Stimulated activated CD4-positive, alpha-beta T cell treated with anti-CD3 and anti-CD28 coated beads, Interleukin-15, amount 100 ng/mL, for 48 hours (primary cell): ENCODE measurements around the gene ETV6.
"Not testable (repeated sequence)": the region's sequence is repeated elsewhere in the genome, so short reads cannot be mapped to it uniquely, and the experiment has no call there.

Experiments
- DNase-seq, 2 donors: peaks; one replicate each; pipeline ENCODE4 v3.0.0-alpha.2; 2020; ENCODE audit warnings: low read depth in 2 of 2

The ETV6 gene

GRCh38 chr12:11884706-11885105 lies 235.2 kb downstream of the ETV6 start:
- no peak for DNase-seq

- no peak for DNase-seq
These were observed 236.0 kb downstream of the ETV6 start for GRCh38 chr12:11885261-11886038.

- no peak for DNase-seq
These were observed 236.9 kb downstream of the ETV6 start for GRCh38 chr12:11886339-11886738.

GRCh38 chr12:11888029-11888428 lies 238.6 kb downstream of the ETV6 start:
- no peak for DNase-seq

- no peak for DNase-seq
These were observed 241.9 kb downstream of the ETV6 start for GRCh38 chr12:11891346-11891745.

- no peak for DNase-seq
These were observed 242.4 kb downstream of the ETV6 start for GRCh38 chr12:11891754-11892386.

- no peak for DNase-seq
These were observed 244.5 kb downstream of the ETV6 start for GRCh38 chr12:11893998-11894397.

GRCh38 chr12:11894890-11895289 lies 245.4 kb downstream of the ETV6 start:
- no peak for DNase-seq

- DNase-seq: no peak
These were observed 246.1 kb downstream of the ETV6 start for GRCh38 chr12:11895421-11896078.

GRCh38 chr12:11896417-11896929 lies 247.0 kb downstream of the ETV6 start:
- DNase-seq: no peak

GRCh38 chr12:11897923-11898322 lies 248.4 kb downstream of the ETV6 start:
- DNase-seq: no peak

GRCh38 chr12:11901701-11902524 lies 252.4 kb downstream of the ETV6 start:
- DNase-seq: peak; percentile 22 to 58

GRCh38 chr12:11902525-11902875 lies 253.0 kb downstream of the ETV6 start:
- DNase-seq: no peak

- no peak for DNase-seq
These were observed 254.7 kb downstream of the ETV6 start for GRCh38 chr12:11904124-11904523.

- DNase-seq: no peak
These were observed 256.1 kb downstream of the ETV6 start for GRCh38 chr12:11905534-11905933.

- DNase-seq: no peak
These were observed 256.9 kb downstream of the ETV6 start for GRCh38 chr12:11906286-11906935.

- no peak for DNase-seq
These were observed 258.2 kb downstream of the ETV6 start for GRCh38 chr12:11907625-11908024.

GRCh38 chr12:11909406-11909805 lies 259.9 kb downstream of the ETV6 start:
- not testable (repeated sequence) for DNase-seq

- DNase-seq: no peak
These were observed 266.6 kb downstream of the ETV6 start for GRCh38 chr12:11916113-11916512.

- no peak for DNase-seq
These were observed 267.3 kb downstream of the ETV6 start for GRCh38 chr12:11916771-11917170.

- no peak for DNase-seq
These were observed 268.0 kb downstream of the ETV6 start for GRCh38 chr12:11917501-11917900.
